A673 (cell line): ENCODE measurements around the gene IBA57. TPM values are rescaled to one million over a fixed set of nuclear protein-coding genes. Genes with fewer than 3 reads are reported as not detected.

Experiments used
- BruUV-seq: library from RNA; stranded (reverse); fragments of 400-500 nt; replicated peaks from 2 replicates; lab custom pipeline; 2021; lab: Mats Ljungman, UMichigan
- CTCF ChIA-PET: fragments of 300-600 bp; sonication (Branson Sonifier 250); formaldehyde crosslinking; loops from one replicate; lab custom pipeline; 2022; ENCODE audit warnings: antibody characterized with exemption; lab: Charles Lee
- POLR2A ChIA-PET: fragments of 300-600 bp; sonication (Branson Sonifier 250); formaldehyde crosslinking; loops from one replicate; lab custom pipeline; 2022; ENCODE audit warnings: antibody characterized with exemption; ENCODE audit not compliant: low non-redundant PET; lab: Charles Lee
- DNase-seq: peaks from one replicate; pipeline ENCODE4 v3.0.0-alpha.2; 2015; ENCODE audit warnings: low spot score
- H3K27ac ChIP-seq: fragments of 200-600 bp; sonication (generic); 2 replicates; pipeline ENCODE4 v1.5.1; 2016; ENCODE audit warnings: mixed run types, low read depth, mild to moderate bottlenecking, mixed read lengths, antibody characterized with exemption, low read length; ENCODE audit not compliant: poor library complexity, severe bottlenecking
- H3K27me3 ChIP-seq: fragments of 200-600 bp; sonication (generic); replicated peaks from 2 replicates; pipeline ENCODE4 v1.6.1; 2017; ENCODE audit warnings: mixed run types, low read depth, mild to moderate bottlenecking, mixed read lengths, antibody characterized with exemption, low read length; ENCODE audit not compliant: insufficient read depth, poor library complexity
- H3K36me3 ChIP-seq: fragments of 200-600 bp; sonication (generic); 2 replicates; pipeline ENCODE4 v1.6.1; 2016; ENCODE audit warnings: mixed run types, mild to moderate bottlenecking, mixed read lengths, antibody characterized with exemption, low read length; ENCODE audit not compliant: insufficient read depth, poor library complexity, severe bottlenecking
- H3K4me1 ChIP-seq: fragments of 200-600 bp; sonication (generic); 2 replicates; pipeline ENCODE4 v1.6.1; 2017; ENCODE audit warnings: mixed run types, mild to moderate bottlenecking, mixed read lengths, antibody characterized with exemption, low read length; ENCODE audit not compliant: insufficient read depth, poor library complexity, severe bottlenecking
- H3K4me3 ChIP-seq: fragments of 200-600 bp; sonication (generic); 2 replicates; pipeline ENCODE4 v1.5.1; 2016; ENCODE audit warnings: low read depth, mixed run types, mild to moderate bottlenecking, mixed read lengths, low read length; ENCODE audit not compliant: poor library complexity, severe bottlenecking
- H3K9me3 ChIP-seq: fragments of 200-600 bp; sonication (generic); 2 replicates; pipeline ENCODE4 v1.6.1; 2016; ENCODE audit warnings: mixed run types, low read depth, mild to moderate bottlenecking, mixed read lengths, antibody characterized with exemption, low read length; ENCODE audit not compliant: poor library complexity, severe bottlenecking
- CTCF ChIP-seq: fragments of 300-800, 200-600 bp; sonication (generic); conservative IDR thresholded peaks from 2 replicates; pipeline ENCODE4 v1.5.1; 2017; ENCODE audit warnings: low read depth, mild to moderate bottlenecking, antibody characterized with exemption, low read length, moderate library complexity, mixed read lengths
- EZH2 ChIP-seq: fragments of 200-600 bp; sonication (generic); IDR thresholded peaks from 2 replicates; pipeline ENCODE4 v1.6.1; 2017; ENCODE audit warnings: borderline replicate concordance, low read depth, mild to moderate bottlenecking, mixed read lengths, antibody characterized with exemption, low read length; ENCODE audit not compliant: poor library complexity, severe bottlenecking
- intact Hi-C: fragments of 100-400 bp; cut with micrococcal nuclease; formaldehyde crosslinking; loops from one replicate; pipeline ENCODE4 v1.10.0; 2022; ENCODE audit not compliant: unreplicated experiment
- total RNA-seq: library from RNA; stranded (reverse); gene quantifications from 2 replicates; pipeline ENCODE4 v1.2.3, GENCODE V29; 2021

Gene IBA57
- total RNA-seq, 1 experiment from 2014 or later = 12.1 TPM

- intact Hi-C loops = loop anchor here (1.0 kb wide), 1 partner anchor 31 kb away; the partner anchor contains the start of gene MRPL55
- CTCF ChIA-PET = no interaction called here
- peak within 1 kb of the TSS; percentile 92 for H3K27ac ChIP-seq
- no peaks in the 10 kb centered on the region for H3K9me3 ChIP-seq
- TF ChIP-seq CTCF (no peak; the same call in 1 of the 2 replicates), EZH2 (no peak)
- H3K36me3 ChIP-seq = no peaks in the 10 kb centered on the region
- peak; percentile 99 for DNase-seq
- POLR2A ChIA-PET = no interaction called here
- BruUV-seq = TSS peak; percentile 76
- peaks cover 14% of the 10 kb centered on the region for H3K27me3 ChIP-seq
- peak within 1 kb of the TSS; percentile 87 for H3K4me3 ChIP-seq
- H3K4me1 ChIP-seq = peaks cover 18% of the 10 kb centered on the region
Measured at GRCh38 chr1:228139931-228140723, 25.5 kb upstream of the IBA57 start, which contains the start of gene GUK1. Gene GUK1 (plus strand): TSS chr1:228140279. CDS start chr1:228140303, 24 bp downstream.

- intact Hi-C loops = loop anchor here (1.0 kb wide), 1 partner anchor 31 kb away; the partner anchor contains the start of gene MRPL55
- no peak for TF ChIP-seq EZH2
- no peak for TF ChIP-seq CTCF
- BruUV-seq = no TSS peak
- no peaks in the 10 kb centered on the region for H3K36me3 ChIP-seq
- H3K4me3 ChIP-seq = peak overlapping the region; percentile 87
- DNase-seq = no peak
- H3K4me1 ChIP-seq = peaks cover 18% of the 10 kb centered on the region
- ChIA-PET CTCF (no interaction called here), POLR2A (no interaction called here)
- H3K9me3 ChIP-seq = no peaks in the 10 kb centered on the region
- peaks cover 11% of the 10 kb centered on the region for H3K27me3 ChIP-seq
- peak overlapping the region; percentile 92 for H3K27ac ChIP-seq
Measured at GRCh38 chr1:228140724-228141225, 24.8 kb upstream of the IBA57 start.

- BruUV-seq = no TSS peak
- Histone ChIP-seq H3K36me3 (no peaks in the 10 kb centered on the region), H3K27ac (peak overlapping the region; percentile 92), H3K9me3 (no peaks in the 10 kb centered on the region), H3K27me3 (peaks cover 5% of the 10 kb centered on the region), H3K4me1 (peaks cover 18% of the 10 kb centered on the region), H3K4me3 (peak overlapping the region; percentile 87)
- POLR2A ChIA-PET = no interaction called here
- intact Hi-C loops = no loop called here
- CTCF ChIA-PET = no interaction called here
- TF ChIP-seq EZH2 = no peak
- TF ChIP-seq CTCF = no peak
- DNase-seq = peak; percentile 82
Measured at GRCh38 chr1:228141226-228142044, 24.2 kb upstream of the IBA57 start.
